Amniotic stem cell (primary cell): ENCODE data around the gene TMEM35B.
"Not testable (repeated sequence)": the region's sequence is repeated elsewhere in the genome, so short reads cannot be mapped to it uniquely, and the experiment has no call there.

Experiments used
- DNase-seq: peaks from one replicate; lab custom pipeline; 2025; lab: John Stamatoyannopoulos, UW

The TMEM35B gene

DNA sequence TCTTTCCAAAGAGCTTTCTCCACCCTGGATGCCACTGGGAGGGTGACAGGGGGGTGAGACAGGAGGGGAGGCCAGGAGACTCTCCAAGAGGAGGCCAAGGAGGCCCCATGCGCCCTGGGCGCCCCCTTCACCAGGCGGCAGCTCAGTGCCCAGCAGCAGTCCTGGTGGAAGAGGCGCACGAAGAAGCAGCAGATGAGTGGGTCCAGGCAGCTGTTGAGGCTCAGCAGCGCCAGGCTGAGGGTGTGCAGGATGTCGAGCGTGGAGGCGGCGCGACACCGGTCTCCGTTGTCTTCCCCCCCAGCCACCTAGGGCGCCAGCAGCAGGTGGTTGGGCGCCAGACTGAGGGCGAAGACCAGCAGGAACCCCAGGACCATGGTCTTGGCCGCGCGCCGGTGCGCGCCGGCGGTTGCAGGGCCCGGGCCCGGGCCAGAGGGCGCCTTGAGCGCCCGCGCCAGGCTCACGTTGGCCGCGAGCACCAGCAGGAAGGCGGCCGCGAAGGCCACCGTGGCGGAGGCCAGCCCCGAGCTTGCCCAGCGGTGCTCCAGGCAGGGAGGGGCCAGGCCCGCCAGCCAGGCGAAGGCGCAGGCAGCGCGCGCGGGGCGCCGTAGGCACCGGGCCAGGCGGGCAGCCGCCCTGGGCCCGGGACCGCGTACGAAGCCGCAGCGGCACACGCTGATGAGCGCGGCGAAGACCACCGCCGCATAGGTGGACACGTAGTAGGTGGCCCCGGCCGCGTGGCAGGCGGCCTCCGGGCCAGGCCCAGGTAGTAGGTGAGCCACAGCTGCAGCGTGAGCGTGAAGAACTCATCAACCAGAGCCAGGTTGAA, 8.6 kb downstream of the TMEM35B start:
- no peak for DNase-seq

DNA sequence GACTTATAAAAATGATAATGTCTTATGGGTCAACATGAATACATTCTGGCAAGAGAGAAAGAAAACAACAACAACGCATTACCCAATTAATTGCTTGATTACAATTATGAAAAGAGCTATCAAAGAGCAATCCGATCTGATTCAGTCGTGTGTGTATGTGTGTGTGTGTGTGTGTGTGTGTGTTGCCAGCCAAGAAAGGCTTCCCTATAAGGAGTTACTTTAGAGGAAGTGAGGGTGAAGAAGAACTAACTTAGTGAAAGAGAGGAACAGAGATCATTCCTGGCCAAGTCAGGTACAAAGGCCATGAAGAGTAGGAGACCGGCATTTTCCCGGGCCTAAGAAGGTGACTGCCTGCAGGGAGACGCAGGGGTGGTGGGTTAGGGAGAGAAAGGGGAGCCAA, 9.4 kb downstream of the TMEM35B start:
- no peak for DNase-seq

DNA sequence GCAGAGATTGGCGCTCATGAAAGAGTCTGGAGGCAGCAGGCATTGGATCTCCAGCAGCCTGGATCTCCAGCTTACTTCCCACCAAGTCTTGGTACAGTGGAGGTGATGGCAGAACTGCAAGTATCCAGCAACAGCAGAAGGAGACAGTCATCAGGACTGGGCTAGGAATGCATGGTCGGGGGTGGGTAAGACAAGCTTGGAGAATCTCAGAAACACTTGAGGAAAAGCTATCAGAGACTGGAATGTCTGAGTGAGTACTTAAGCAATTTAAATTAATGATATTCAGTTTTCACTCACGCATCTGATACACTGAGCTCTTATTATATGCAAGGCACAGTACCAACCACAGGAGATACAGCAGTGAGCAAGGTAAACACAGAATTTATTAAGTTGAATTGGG, 9.8 kb downstream of the TMEM35B start:
- DNase-seq: no peak

DNA sequence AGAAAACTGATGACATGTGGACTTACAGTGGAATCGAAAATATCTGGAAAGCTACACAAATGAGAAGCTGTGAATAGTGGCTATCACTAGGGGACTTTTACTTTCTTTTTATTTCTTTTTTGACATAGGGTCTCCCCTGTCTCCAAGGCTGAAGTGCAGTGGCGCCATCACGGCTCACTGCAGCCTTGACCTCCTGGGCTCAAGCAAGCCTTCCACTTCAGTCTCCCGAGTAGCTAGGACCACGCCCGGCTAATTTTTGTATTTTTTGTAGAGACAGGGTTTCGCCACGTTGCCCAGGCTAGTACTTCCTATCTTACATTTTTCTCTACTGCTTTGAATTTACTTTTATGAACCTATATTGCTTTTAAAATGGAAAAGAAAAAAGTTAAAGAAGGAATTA, 10.5 kb downstream of the TMEM35B start:
- DNase-seq: no peak

DNA sequence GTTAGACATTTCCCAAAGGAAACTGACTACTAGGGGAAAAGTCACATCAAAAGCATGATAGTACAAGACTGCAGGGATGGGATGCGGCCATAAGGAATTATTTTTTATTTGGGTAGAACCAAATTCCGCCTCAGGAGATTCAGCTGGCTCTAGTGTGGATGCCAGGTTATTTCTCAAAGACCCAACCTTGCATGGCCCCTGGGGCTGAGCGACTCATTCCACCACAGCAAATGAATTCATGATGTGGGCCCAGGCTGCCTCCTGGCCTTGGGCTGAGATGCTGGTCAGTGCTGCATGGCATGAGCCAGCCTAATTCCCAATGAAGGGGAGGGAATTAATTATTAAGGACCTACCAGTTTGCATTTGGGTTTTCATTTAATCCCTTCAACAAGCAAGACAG, 11.8 kb downstream of the TMEM35B start:
- no peak for DNase-seq

DNA sequence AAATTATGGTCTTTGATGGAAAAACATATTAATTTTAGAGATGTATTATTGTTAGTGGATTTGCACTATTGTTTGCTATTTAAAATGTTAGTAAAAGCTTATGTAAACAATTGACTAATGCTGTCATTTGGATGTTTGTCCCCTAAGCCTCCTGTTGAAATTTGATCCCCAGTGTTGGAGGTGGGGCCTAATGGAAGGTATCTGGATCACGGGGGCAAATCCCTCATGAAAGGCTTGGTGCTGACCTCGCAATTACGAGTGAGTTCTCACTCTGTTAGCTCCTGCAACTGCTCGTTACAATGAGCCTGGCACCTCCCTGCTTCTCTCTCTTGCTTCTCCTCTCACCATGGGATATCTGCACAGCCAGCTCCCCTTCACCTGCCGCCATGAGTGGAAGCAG, 14.3 kb downstream of the TMEM35B start:
- DNase-seq: no peak

DNA sequence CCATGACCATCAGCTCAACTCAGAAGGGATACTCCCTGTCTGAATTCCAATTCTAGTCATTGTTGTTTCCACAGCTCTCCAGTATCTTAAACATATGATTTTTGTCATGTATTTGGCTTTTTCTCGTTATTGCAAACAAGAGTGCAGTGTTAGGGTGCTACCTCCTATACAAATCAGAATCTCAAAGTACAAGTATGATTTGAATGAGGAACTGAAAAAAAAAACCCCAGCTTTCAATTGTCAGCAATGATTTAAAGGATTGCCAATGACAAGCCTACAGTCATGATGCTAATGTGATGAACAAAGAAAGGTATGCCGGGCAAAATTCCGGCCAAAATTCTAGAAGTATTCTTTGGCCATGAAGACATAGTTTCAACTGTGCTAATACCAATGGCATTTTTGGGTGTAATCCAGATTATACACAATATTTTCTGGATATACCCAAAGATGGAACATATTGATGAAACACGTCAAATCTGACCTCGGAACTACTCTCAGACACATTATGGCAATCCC, 14.9 kb downstream of the TMEM35B start:
- no peak for DNase-seq

DNA sequence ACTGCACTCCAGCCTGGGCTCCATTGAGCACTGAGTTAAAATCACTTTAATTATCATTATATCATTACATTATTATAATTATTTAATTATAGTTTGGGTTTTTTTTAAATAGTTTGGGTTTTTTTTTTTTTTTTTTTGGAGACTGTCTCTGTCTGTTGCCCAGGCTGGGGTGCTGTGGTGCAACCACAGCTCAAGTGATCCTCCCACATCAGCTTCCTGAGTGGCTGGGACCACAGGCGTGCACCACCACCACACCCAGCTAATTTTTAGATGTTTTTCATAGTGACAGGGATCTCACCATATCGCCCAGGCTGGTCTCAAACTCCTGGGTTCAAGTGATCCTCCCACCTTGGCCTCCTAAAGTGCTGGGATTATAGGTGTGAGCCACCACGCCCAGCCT, 16.9 kb downstream of the TMEM35B start:
- DNase-seq: not testable (repeated sequence)

DNA sequence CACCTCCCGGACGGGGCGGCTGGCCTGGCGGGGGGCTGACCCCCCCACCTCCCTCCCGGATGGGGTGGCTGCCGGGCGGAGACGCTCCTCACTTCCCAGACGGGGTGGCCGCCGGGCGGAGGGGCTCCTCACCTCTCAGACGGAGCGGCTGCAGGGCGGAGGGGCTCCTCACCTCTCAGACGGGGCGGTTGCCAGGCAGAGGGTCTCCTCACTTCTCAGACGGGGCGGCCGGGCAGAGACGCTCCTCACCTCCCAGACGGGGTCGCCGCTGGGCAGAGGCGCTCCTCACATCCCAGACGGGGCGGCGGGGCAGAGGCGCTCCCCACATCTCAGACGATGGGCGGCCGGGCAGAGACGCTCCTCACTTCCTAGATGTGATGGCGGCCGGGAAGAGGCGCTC, 17.5 kb downstream of the TMEM35B start:
- not testable (repeated sequence) for DNase-seq

DNA sequence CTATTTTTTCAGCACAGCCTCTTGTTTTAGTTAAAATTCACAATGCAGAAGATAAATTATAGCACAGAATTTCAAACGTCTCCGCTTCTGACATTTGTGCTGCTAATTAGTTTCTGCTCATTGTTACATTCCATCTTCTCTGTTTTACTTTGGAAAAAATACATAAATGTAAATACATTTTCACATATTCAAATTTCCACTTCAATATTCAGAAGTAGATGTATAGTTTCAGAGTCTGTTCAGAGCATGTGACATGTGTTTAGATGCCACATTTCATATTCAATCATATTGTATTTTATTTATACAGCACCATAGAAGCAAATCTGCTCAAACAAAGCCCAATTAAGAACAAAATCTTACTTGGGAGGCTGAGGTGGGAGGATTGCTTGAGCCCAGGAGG, 19.6 kb downstream of the TMEM35B start:
- no peak for DNase-seq

DNA sequence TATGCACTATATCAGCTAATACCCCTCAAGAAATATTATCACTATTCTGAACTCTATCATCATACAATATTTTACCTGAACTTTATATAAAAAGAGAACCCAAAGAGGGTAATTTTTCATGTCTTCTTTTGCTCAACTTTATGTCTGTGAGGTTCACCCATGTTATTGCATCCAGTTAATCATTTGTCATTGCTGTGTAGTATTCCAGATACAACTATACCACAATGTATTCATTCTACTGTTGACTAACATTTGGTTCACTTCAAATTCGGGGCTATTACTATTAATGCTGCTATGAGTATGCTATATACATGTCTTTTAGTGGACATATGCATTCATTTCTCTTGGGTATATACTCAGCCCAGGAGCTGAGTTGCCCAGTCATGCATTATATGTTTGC, 34.7 kb downstream of the TMEM35B start:
- DNase-seq: no peak

DNA sequence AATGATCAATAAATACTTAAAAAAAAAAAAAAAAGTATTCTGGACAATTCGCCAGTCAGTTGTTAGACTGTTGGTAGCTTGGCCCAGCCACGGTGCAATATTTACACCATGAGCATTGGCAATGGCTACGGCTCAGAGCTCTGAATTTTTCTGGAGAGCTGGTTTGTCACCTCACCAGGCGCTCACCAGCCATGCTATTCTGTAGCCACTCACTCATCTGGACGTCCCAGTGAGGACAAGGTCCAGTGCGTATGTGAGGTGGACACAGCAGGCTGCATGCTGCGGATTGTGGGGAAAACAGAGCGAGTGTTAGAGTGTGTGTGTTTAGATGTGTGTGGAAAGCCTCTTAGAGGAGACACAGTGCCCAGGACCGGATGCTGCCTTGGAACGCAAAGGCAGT, 36.4 kb downstream of the TMEM35B start:
- DNase-seq: not testable (repeated sequence)

DNA sequence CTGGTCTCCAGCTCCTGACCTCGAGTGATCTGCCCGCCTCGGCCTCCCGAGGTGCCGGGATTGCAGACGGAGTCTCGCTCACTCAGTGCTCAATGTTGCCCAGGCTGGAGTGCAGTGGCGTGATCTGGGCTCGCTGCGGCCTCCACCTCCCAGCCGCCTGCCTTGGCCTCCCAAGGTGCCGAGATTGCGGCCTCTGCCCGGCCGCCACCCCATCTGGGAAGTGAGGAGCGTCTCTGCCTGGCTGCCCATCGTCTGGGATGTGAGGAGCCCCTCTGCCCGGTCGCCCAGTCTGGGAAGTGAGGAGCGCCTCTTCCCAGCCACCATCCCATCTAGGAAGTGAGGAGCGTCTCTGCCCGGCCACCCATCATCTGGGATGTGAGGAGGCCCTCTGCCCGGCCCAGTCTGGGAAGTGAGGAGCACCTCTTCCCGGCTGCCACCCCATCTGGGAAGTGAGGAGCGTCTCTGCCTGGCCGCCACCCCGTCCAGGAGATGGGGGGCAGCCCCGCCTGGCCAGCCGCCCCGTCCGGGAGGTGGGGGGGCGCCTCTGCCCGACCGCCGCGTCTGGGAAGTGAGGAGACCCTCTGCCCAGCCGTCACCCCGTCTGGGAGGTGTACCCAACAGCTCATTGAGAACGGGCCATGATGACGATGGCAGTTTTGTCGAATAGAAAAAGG, 37.4 kb downstream of the TMEM35B start:
- DNase-seq: not testable (repeated sequence)

DNA sequence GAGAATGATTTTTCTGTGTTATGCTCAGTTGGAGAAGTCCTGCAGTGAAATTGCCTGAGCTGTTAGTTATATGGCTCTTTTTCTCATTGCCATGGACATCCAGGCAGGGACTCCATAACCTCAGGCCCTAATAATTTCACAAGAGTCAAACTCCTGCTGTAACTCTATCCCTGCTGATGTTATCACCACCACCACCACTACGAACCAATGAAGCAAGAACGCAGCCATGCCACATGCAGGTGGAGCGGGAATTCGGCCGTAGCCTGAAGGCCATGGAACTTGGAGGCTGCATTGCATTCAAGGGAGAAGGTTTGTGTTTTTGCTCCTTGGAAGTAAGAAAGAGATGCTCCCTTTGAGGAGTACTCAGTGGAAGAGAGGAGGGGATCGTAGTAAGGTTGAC, 38.9 kb downstream of the TMEM35B start:
- DNase-seq: no peak

DNA sequence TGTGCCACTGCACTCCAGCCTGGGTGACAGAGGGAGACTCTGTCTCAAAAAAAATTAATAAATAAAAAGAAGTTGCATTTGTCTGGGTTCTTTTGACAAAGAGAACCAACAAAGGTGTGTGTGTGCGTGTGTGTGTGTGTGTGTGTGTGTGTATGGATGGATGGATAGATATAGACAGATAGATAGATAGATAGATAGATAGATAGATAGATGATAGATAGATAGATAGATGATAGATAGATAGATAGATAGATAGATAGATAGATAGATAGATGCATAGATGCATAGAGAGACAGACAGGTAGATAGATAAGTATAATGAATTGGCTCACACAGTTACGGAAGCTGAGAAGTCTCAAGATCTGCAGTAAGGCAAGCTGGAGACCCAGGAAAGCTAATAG, 43.3 kb downstream of the TMEM35B start:
- DNase-seq: not testable (repeated sequence)
